Left colon (tissue), 2 donors: ENCODE data around the gene EPS15. TPM values are rescaled to one million over a fixed set of nuclear protein-coding genes. Genes with fewer than 3 reads are reported as not detected.
"Not testable (repeated sequence)": the region's sequence is repeated elsewhere in the genome, so short reads cannot be mapped to it uniquely, and the experiment has no call there.

Experiments
- ATAC-seq: fragments of 200-7000 bp; cut with Tn5 transposase; one replicate; pipeline ENCODE4 v1.9.1; 2020; ENCODE audit warnings: mild to moderate bottlenecking, moderate library complexity
- DNase-seq, 2 donors: peaks; one replicate each; pipeline ENCODE4 v3.0.0-alpha.2; 2020
- intact Hi-C, 2 donors: fragments of 100-400 bp; cut with DNase I in 1 of 2; cut with micrococcal nuclease in 1 of 2; formaldehyde crosslinking; loops; one replicate each; pipeline versions ENCODE4 v1.11.2 to v1.14.0; 2022; cut with DNase I, micrococcal nuclease
- total RNA-seq, 2 donors: library from RNA; stranded (reverse); fragmentation: NEBNext Ultra II Directional; extraction: Animal tissue kit (Norgen Biotek cat#: 25700); gene quantifications; one replicate each; pipeline ENCODE4 v1.2.1, GENCODE V29; 2021
- donor health status: DM: no; HTN: no; CAD: no.
- donor health status: DM: yes; HTN: yes; CAD: no.

The EPS15 gene
- total RNA-seq, 2 donors from 2014 or later = 48.7 to 55.6 TPM

GRCh38 chr1:51442616-51443015 is 76.5 kb downstream of the EPS15 start:
- no peak for DNase-seq
- intact Hi-C loops = no loop called here
- no peak for ATAC-seq

GRCh38 chr1:51442198-51442597 is 76.9 kb downstream of the EPS15 start:
- intact Hi-C loops = no loop called here
- DNase-seq (no peak), ATAC-seq (no peak)

- ATAC-seq = no peak
- intact Hi-C loops = no loop called here
- no peak for DNase-seq
Measured at GRCh38 chr1:51439895-51440294, 79.2 kb downstream of the EPS15 start.

- ATAC-seq (peak; percentile 29), DNase-seq (no peak)
- intact Hi-C loops = no loop called here
Measured at GRCh38 chr1:51439053-51439452, 80.0 kb downstream of the EPS15 start.

GRCh38 chr1:51437391-51437790 is 81.7 kb downstream of the EPS15 start:
- DNase-seq, intact Hi-C loops, ATAC-seq: not testable (repeated sequence)

- intact Hi-C loops = no loop called here
- ATAC-seq (peak; percentile 91), DNase-seq (no peak)
Measured at GRCh38 chr1:51435878-51436277, 83.2 kb downstream of the EPS15 start.

GRCh38 chr1:51433972-51434510 is 85.0 kb downstream of the EPS15 start:
- ATAC-seq = no peak
- no peak for DNase-seq
- intact Hi-C loops = no loop called here

- DNase-seq (no peak), ATAC-seq (no peak)
- intact Hi-C loops = no loop called here
Measured at GRCh38 chr1:51433269-51433971, 85.6 kb downstream of the EPS15 start.

GRCh38 chr1:51432146-51432545 is 86.9 kb downstream of the EPS15 start:
- no peak for DNase-seq
- intact Hi-C loops = no loop called here
- no peak for ATAC-seq

GRCh38 chr1:51427438-51427837 is 91.6 kb downstream of the EPS15 start:
- intact Hi-C loops = no loop called here
- DNase-seq (no peak), ATAC-seq (no peak)

- DNase-seq (no peak), ATAC-seq (no peak)
- intact Hi-C loops = no loop called here
Measured at GRCh38 chr1:51425955-51426354, 93.1 kb downstream of the EPS15 start.

- no peak for DNase-seq
- intact Hi-C loops = no loop called here
- ATAC-seq = no peak
Measured at GRCh38 chr1:51425273-51425672, 93.8 kb downstream of the EPS15 start.

- intact Hi-C loops = no loop called here
Measured at GRCh38 chr1:51423073-51423821, 95.8 kb downstream of the EPS15 start.

GRCh38 chr1:51422367-51423072 is 96.5 kb downstream of the EPS15 start:
- no peak for ATAC-seq
- intact Hi-C loops = no loop called here
- DNase-seq = no peak

More at GRCh38 chr1:51423073-51423821, 95.8 kb downstream of the EPS15 start:
- DNase-seq = no peak
- ATAC-seq = no peak

- DNase-seq (no peak), ATAC-seq (peak; percentile 37)
- intact Hi-C loops = no loop called here
Measured at GRCh38 chr1:51421964-51422363, 97.1 kb downstream of the EPS15 start.

- intact Hi-C loops = no loop called here
- DNase-seq (no peak), ATAC-seq (no peak)
Measured at GRCh38 chr1:51420867-51421627, 98.0 kb downstream of the EPS15 start.

GRCh38 chr1:51418384-51418959 is 100.6 kb downstream of the EPS15 start:
- intact Hi-C loops = no loop called here
- no peak for DNase-seq
- ATAC-seq = no peak

- ATAC-seq = no peak
- intact Hi-C loops = no loop called here
- DNase-seq = no peak
Measured at GRCh38 chr1:51417496-51418383, 101.3 kb downstream of the EPS15 start.
